ENCODE measurements around the gene LYPD6B.

The LYPD6B gene

GRCh38 chr2:149112713-149113112 lies 74.2 kb downstream of the LYPD6B start:
- H3K27me3 Mint-ChIP-seq (ENCODE audit: low read depth, poor library complexity) = peaks cover 3% of the 10 kb centered on the region
- no peak for DNase-seq
- H3K4me1 Mint-ChIP-seq = no peaks in the 10 kb centered on the region
- no peak overlapping the region for H3K4me3 Mint-ChIP-seq
- H3K27ac Mint-ChIP-seq = no peak overlapping the region
- TF ChIP-seq CTCF (IDR thresholded peaks at IDR 0.05) = no peak
- H3K36me3 Mint-ChIP-seq (ENCODE audit: low read depth) = peaks cover 11% of the 10 kb centered on the region
- peaks cover 11% of the 10 kb centered on the region for H3K9me3 Mint-ChIP-seq

GRCh38 chr2:149115781-149116180 lies 77.3 kb downstream of the LYPD6B start:
- no peak for TF ChIP-seq CTCF (IDR thresholded peaks at IDR 0.05)
- H3K27ac Mint-ChIP-seq = no peak overlapping the region
- H3K4me1 Mint-ChIP-seq = peaks cover 12% of the 10 kb centered on the region
- H3K36me3 Mint-ChIP-seq (ENCODE audit: low read depth) = no peaks in the 10 kb centered on the region
- peaks cover 3% of the 10 kb centered on the region for H3K27me3 Mint-ChIP-seq (ENCODE audit: low read depth, poor library complexity)
- H3K9me3 Mint-ChIP-seq = no peaks in the 10 kb centered on the region
- no peak for DNase-seq
- no peak overlapping the region for H3K4me3 Mint-ChIP-seq

GRCh38 chr2:149119368-149119767 lies 80.9 kb downstream of the LYPD6B start:
- TF ChIP-seq CTCF (IDR thresholded peaks at IDR 0.05) = no peak
- H3K36me3 Mint-ChIP-seq (ENCODE audit: low read depth) = peaks cover 4% of the 10 kb centered on the region
- no peaks in the 10 kb centered on the region for H3K9me3 Mint-ChIP-seq
- H3K4me1 Mint-ChIP-seq = peaks cover 17% of the 10 kb centered on the region
- peak overlapping the region; percentile 12 for H3K27ac Mint-ChIP-seq
- peaks cover 3% of the 10 kb centered on the region for H3K27me3 Mint-ChIP-seq (ENCODE audit: low read depth, poor library complexity)
- no peak overlapping the region for H3K4me3 Mint-ChIP-seq
- no peak for DNase-seq

GRCh38 chr2:149122516-149122915 lies 84.0 kb downstream of the LYPD6B start:
- Mint-ChIP-seq H3K36me3 (ENCODE audit: low read depth) (peaks cover 4% of the 10 kb centered on the region), H3K27ac (no peak overlapping the region), H3K27me3 (ENCODE audit: low read depth, poor library complexity) (peaks cover 2% of the 10 kb centered on the region), H3K4me1 (peaks cover 25% of the 10 kb centered on the region), H3K4me3 (no peak overlapping the region), H3K9me3 (no peaks in the 10 kb centered on the region)
- no peak for DNase-seq
- no peak for TF ChIP-seq CTCF (IDR thresholded peaks at IDR 0.05)

GRCh38 chr2:149125031-149125725 lies 86.7 kb downstream of the LYPD6B start:
- TF ChIP-seq CTCF (IDR thresholded peaks at IDR 0.05) = no peak
- DNase-seq = no peak
- peaks cover 12% of the 10 kb centered on the region for H3K4me1 Mint-ChIP-seq
- H3K27ac Mint-ChIP-seq = peak overlapping the region; percentile 97
- no peaks in the 10 kb centered on the region for H3K9me3 Mint-ChIP-seq
- H3K36me3 Mint-ChIP-seq (ENCODE audit: low read depth) = peaks cover 4% of the 10 kb centered on the region
- no peaks in the 10 kb centered on the region for H3K27me3 Mint-ChIP-seq (ENCODE audit: low read depth, poor library complexity)
- H3K4me3 Mint-ChIP-seq = no peak overlapping the region

GRCh38 chr2:149129433-149129832 lies 90.9 kb downstream of the LYPD6B start:
- no peak for TF ChIP-seq CTCF (IDR thresholded peaks at IDR 0.05)
- Mint-ChIP-seq H3K36me3 (ENCODE audit: low read depth) (no peaks in the 10 kb centered on the region), H3K4me3 (no peak overlapping the region), H3K4me1 (peaks cover 25% of the 10 kb centered on the region), H3K27me3 (ENCODE audit: low read depth, poor library complexity) (peaks cover 5% of the 10 kb centered on the region), H3K27ac (no peak overlapping the region), H3K9me3 (no peaks in the 10 kb centered on the region)
- DNase-seq = no peak
